Esophagus mucosa (tissue), 1 donor: Measurements from ENCODE around the gene FLACC1. TPM values are rescaled to one million over a fixed set of nuclear protein-coding genes. Genes with fewer than 3 reads are reported as not detected.
A peak's percentile ranks its signal among the peaks of the same experiment; 100 is the strongest.
"Not testable (repeated sequence)": the region's sequence is repeated elsewhere in the genome, so short reads cannot be mapped to it uniquely, and the experiment has no call there.

Source experiments
- ATAC-seq: fragments of 200-7000 bp; cut with Tn5 transposase; one replicate; pipeline ENCODE4 v1.9.1; 2020
- total RNA-seq: library from RNA; stranded (reverse); gene quantifications from one replicate; pipeline ENCODE4 v1.2.4, GENCODE V29; 2023
- donor health status: DM: yes; HTN: yes; CAD: no.

The FLACC1 gene
- total RNA-seq, 1 donor from 2014 or later = 0.56 TPM

GRCh38 chr2:201348758-201349157 is 8.4 kb downstream of the FLACC1 start:
- peak; percentile 34 for ATAC-seq

GRCh38 chr2:201347138-201347537 is 10.0 kb downstream of the FLACC1 start:
- no peak for ATAC-seq

GRCh38 chr2:201345625-201346213 is 11.4 kb downstream of the FLACC1 start:
- ATAC-seq = no peak

GRCh38 chr2:201344663-201345366 is 12.3 kb downstream of the FLACC1 start:
- no peak for ATAC-seq

- ATAC-seq = no peak
Observed at GRCh38 chr2:201343559-201343958, 13.6 kb downstream of the FLACC1 start.

GRCh38 chr2:201342923-201343322 is 14.2 kb downstream of the FLACC1 start:
- ATAC-seq = no peak

GRCh38 chr2:201329409-201329808 is 27.7 kb downstream of the FLACC1 start:
- no peak for ATAC-seq

GRCh38 chr2:201327678-201328077 is 29.5 kb downstream of the FLACC1 start:
- no peak for ATAC-seq

- no peak for ATAC-seq
Observed at GRCh38 chr2:201322772-201323171, 34.4 kb downstream of the FLACC1 start.

- no peak for ATAC-seq
Observed at GRCh38 chr2:201320701-201321100, 36.4 kb downstream of the FLACC1 start.

GRCh38 chr2:201320257-201320656 is 36.9 kb downstream of the FLACC1 start:
- ATAC-seq = no peak

GRCh38 chr2:201319511-201319910 is 37.6 kb downstream of the FLACC1 start:
- no peak for ATAC-seq

- peak; percentile 56 for ATAC-seq
Observed at GRCh38 chr2:201313362-201313761, 43.8 kb downstream of the FLACC1 start.

- ATAC-seq = no peak
Observed at GRCh38 chr2:201308914-201309313, 48.2 kb downstream of the FLACC1 start.

GRCh38 chr2:201307876-201308275 is 49.3 kb downstream of the FLACC1 start:
- no peak for ATAC-seq

GRCh38 chr2:201299929-201300328 is 57.2 kb downstream of the FLACC1 start:
- not testable (repeated sequence) for ATAC-seq

- ATAC-seq = no peak
Observed at GRCh38 chr2:201298462-201299052, 58.6 kb downstream of the FLACC1 start.

- not testable (repeated sequence) for ATAC-seq
Observed at GRCh38 chr2:201290457-201291148, 66.5 kb downstream of the FLACC1 start.

GRCh38 chr2:201285499-201285898 is 71.6 kb downstream of the FLACC1 start:
- no peak for ATAC-seq

GRCh38 chr2:201280191-201281040 is 76.7 kb downstream of the FLACC1 start:
- ATAC-seq = no peak

GRCh38 chr2:201279079-201279478 is 78.1 kb downstream of the FLACC1 start:
- peak; percentile 97 for ATAC-seq

GRCh38 chr2:201276511-201276910 is 80.6 kb downstream of the FLACC1 start:
- ATAC-seq = no peak
